K562 (cell line): ENCODE measurements around the gene CNRIP1. TPM values are rescaled to one million over a fixed set of nuclear protein-coding genes. Genes with fewer than 3 reads are reported as not detected.

Experiments
- CEBPG ChIP-seq, 3 experiments: fragments of 200-800 bp in 1 of 3; sonication (Bioruptor generic) in 1 of 3; sonication (generic) in 1 of 3; formaldehyde crosslinking in 1 of 3; IDR thresholded peaks in 2 of 3; conservative IDR thresholded peaks in 1 of 3; 2 replicates each; pipeline versions ENCODE4 v1.6.1 to v1.8.0; 2016 to 2022; ENCODE audit warnings: missing compliant biosample characterization in 2 of 3, missing genetic modification characterization in 2 of 3, mild to moderate bottlenecking in 1 of 3, missing genetic modification reagents in 1 of 3
- MGA ChIP-seq: fragments of 450-650 bp; IDR thresholded peaks from 2 replicates; pipeline ENCODE4 v1.6.1; 2016; ENCODE audit warnings: mild to moderate bottlenecking, moderate library complexity
- REST ChIP-seq, 2 experiments: fragments of 450-650 bp; formaldehyde crosslinking in 1 of 2; IDR thresholded peaks; 2 replicates each; pipeline versions ENCODE4 v1.4.0 to v1.6.1; 2014 to 2020; ENCODE audit warnings: mild to moderate bottlenecking in 2 of 2, borderline replicate concordance in 1 of 2, low read depth in 1 of 2
- ZNF165 ChIP-seq: fragments of 250-450 bp; sonication (Bioruptor Pico); IDR thresholded peaks from 2 replicates; pipeline ENCODE4 v1.4.0; 2020; ENCODE audit warnings: borderline replicate concordance
- ZNF253 ChIP-seq: fragments of 250-450 bp; sonication (Bioruptor Pico); conservative IDR thresholded peaks from 2 replicates; pipeline ENCODE4 v1.6.1; 2021; ENCODE audit warnings: mild to moderate bottlenecking
- polyA plus RNA-seq, 8 experiments: library from polyadenylated mRNA; depleted of rRNA in 4 of 8; stranded (reverse) in 5 of 8; unstranded in 3 of 8; fragments of >200 nt; fragmentation: Nextera tagmentation in 2 of 8; fragmentation: Illumina TruSeq in 1 of 8; extraction: Ambion mirVana in 2 of 8; extraction: Trizol in 1 of 8; gene quantifications; 2 replicates each; pipeline versions ENCODE4 v1.2.1 to v1.2.3, GENCODE V29; 2011 to 2014; ENCODE audit warnings: inconsistent platforms in 1 of 8, missing spikeins in 1 of 8
- total RNA-seq, 7 experiments: library from RNA; depleted of rRNA in 6 of 7; stranded (reverse); fragments of >200 nt in 6 of 7; fragmentation: Illumina TruSeq in 2 of 7; extraction: Trizol in 2 of 7; gene quantifications; 2 replicates each; pipeline versions ENCODE4 v1.2.1 to v1.2.3, GENCODE V29; 2011 to 2021; ENCODE audit warnings: low replicate concordance in 1 of 7

CNRIP1 gene
- total and polyA plus RNA-seq, 9 of the 15 experiments (the other 6 are each of a cell fraction or from before 2014, with no cell fraction given): 0.59 to 2.1 (median 1.5) TPM

- TF ChIP-seq MGA: peak; percentile 76
- peak; percentile 64 for TF ChIP-seq REST (IDR thresholded peaks at IDR 0.05; ENCODE audit: borderline replicate concordance)
- TF ChIP-seq REST (CRISPR knock-in tag; IDR thresholded peaks at IDR 0.05; ENCODE audit: low read depth): no peak
- TF ChIP-seq ZNF165: no peak
- TF ChIP-seq CEBPG (CRISPR knock-in tag; IDR thresholded peaks at IDR 0.05): no peak
- TF ChIP-seq CEBPG (tag; conservative IDR thresholded peaks at IDR 0.05 in 1 of 2, IDR thresholded peaks at IDR 0.05 in 1 of 2): no peak
- TF ChIP-seq ZNF253 (CRISPR knock-in tag): no peak
These were observed 31.9 kb downstream of the CNRIP1 start (continued) for GRCh38 chr2:68287580-68288441.
